Measurements from ENCODE around the gene WDFY2. TPM values are rescaled to one million over a fixed set of nuclear protein-coding genes. Genes with fewer than 3 reads are reported as not detected.
"Not testable (repeated sequence)": the region's sequence is repeated elsewhere in the genome, so short reads cannot be mapped to it uniquely, and the experiment has no call there.

The WDFY2 gene
- total RNA-seq, 1 experiment from 2014 or later = 4.1 TPM

GRCh38 chr13:51590971-51591627 is 6.8 kb downstream of the WDFY2 start:
- Histone ChIP-seq H3K4me2 (ENCODE audit: low read length) (peak overlapping the region; percentile 66), H3F3A (ENCODE audit: low read length, unreplicated experiment) (no peaks in the 10 kb centered on the region), H3K4me1 (ENCODE audit: insufficient read depth, low read length) (peaks cover 33% of the 10 kb centered on the region), H3K9me2 (replicated peaks; ENCODE audit: low read length) (no peaks in the 10 kb centered on the region), H3K36me3 (ENCODE audit: low read depth, low read length) (no peaks in the 10 kb centered on the region), H3K27me3 (ENCODE audit: low read length) (no peaks in the 10 kb centered on the region), H3K9me3 (ENCODE audit: low read length) (no peaks in the 10 kb centered on the region), H3K79me2 (ENCODE audit: low read length) (peaks cover 89% of the 10 kb centered on the region), H3K9ac (ENCODE audit: low read length) (no peak overlapping the region), H4K20me1 (ENCODE audit: low read length) (no peaks in the 10 kb centered on the region), H3K4me3 (ENCODE audit: low read length) (peak overlapping the region; percentile 32; the same call in 1 of the 2 replicates), H2AFZ (ENCODE audit: low read length) (no peak overlapping the region; the same call in 1 of the 2 replicates), H3K27ac (ENCODE audit: low read length) (peak overlapping the region; percentile 41)
- peak; percentile 68 for DNase-seq
- POLR2A ChIA-PET (ENCODE audit: unreplicated experiment) = interaction anchor here (0.5 kb wide), 1 partner anchor 156 kb away, joined by 3 read pairs; no protein-coding TSS in a partner anchor
- TF ChIP-seq CTCF (conservative IDR thresholded peaks at IDR 0.05; ENCODE audit: low read depth, low read length) (no peak), EZH2 (IDR thresholded peaks at IDR 0.05; ENCODE audit: low read length, unreplicated experiment) (no peak), EZH2phosphoT487 (IDR thresholded peaks at IDR 0.05; ENCODE audit: borderline replicate concordance, low read length) (no peak)
- peak; percentile 79 for ATAC-seq
- intact Hi-C loops (cut with micrococcal nuclease) = loop anchor here (5.0 kb wide), 1 partner anchor 191 kb away; no protein-coding TSS in a partner anchor
- BruUV-seq (replicated peaks) = no TSS peak
- CTCF ChIA-PET = interaction anchor here (1.5 kb wide), 1 partner anchor 207 kb away, joined by 4 read pairs; no protein-coding TSS in a partner anchor

GRCh38 chr13:51591938-51592337 is 7.7 kb downstream of the WDFY2 start:
- H3K36me3 ChIP-seq (ENCODE audit: low read depth, low read length); H3K4me3 ChIP-seq (ENCODE audit: low read length); H3K27me3 ChIP-seq (ENCODE audit: low read length); CTCF ChIA-PET; H3K9me2 ChIP-seq (replicated peaks; ENCODE audit: low read length); DNase-seq; ATAC-seq; BruUV-seq (replicated peaks); H4K20me1 ChIP-seq (ENCODE audit: low read length); H3F3A ChIP-seq (ENCODE audit: low read length, unreplicated experiment); POLR2A ChIA-PET (ENCODE audit: unreplicated experiment); H3K9me3 ChIP-seq (ENCODE audit: low read length); H2AFZ ChIP-seq (ENCODE audit: low read length); H3K9ac ChIP-seq (ENCODE audit: low read length): not testable (repeated sequence)
- Histone ChIP-seq H3K4me2 (ENCODE audit: low read length) (peak overlapping the region; percentile 66; the same call in 1 of the 2 replicates), H3K4me1 (ENCODE audit: insufficient read depth, low read length) (peaks cover 27% of the 10 kb centered on the region), H3K79me2 (ENCODE audit: low read length) (peaks cover 89% of the 10 kb centered on the region), H3K27ac (ENCODE audit: low read length) (peak overlapping the region; percentile 41; the same call in 1 of the 2 replicates)
- intact Hi-C loops (cut with micrococcal nuclease) = loop anchor here (5.0 kb wide), 1 partner anchor 190 kb away; no protein-coding TSS in a partner anchor

- Histone ChIP-seq H3F3A (ENCODE audit: low read length, unreplicated experiment) (no peaks in the 10 kb centered on the region), H3K9me3 (ENCODE audit: low read length) (no peaks in the 10 kb centered on the region), H3K9me2 (replicated peaks; ENCODE audit: low read length) (no peaks in the 10 kb centered on the region), H3K4me3 (ENCODE audit: low read length) (no peak overlapping the region), H2AFZ (ENCODE audit: low read length) (no peak overlapping the region), H3K36me3 (ENCODE audit: low read depth, low read length) (no peaks in the 10 kb centered on the region), H3K4me1 (ENCODE audit: insufficient read depth, low read length) (peaks cover 24% of the 10 kb centered on the region), H3K4me2 (ENCODE audit: low read length) (no peak overlapping the region), H3K79me2 (ENCODE audit: low read length) (peaks cover 83% of the 10 kb centered on the region), H3K27ac (ENCODE audit: low read length) (no peak overlapping the region), H4K20me1 (ENCODE audit: low read length) (no peaks in the 10 kb centered on the region), H3K9ac (ENCODE audit: low read length) (no peak overlapping the region), H3K27me3 (ENCODE audit: low read length) (no peaks in the 10 kb centered on the region)
- no peak for TF ChIP-seq EZH2 (IDR thresholded peaks at IDR 0.05; ENCODE audit: low read length, unreplicated experiment)
- no peak for DNase-seq
- POLR2A ChIA-PET (ENCODE audit: unreplicated experiment) = no interaction called here
- ATAC-seq = no peak
- intact Hi-C loops (cut with micrococcal nuclease) = loop anchor here (5.0 kb wide), 1 partner anchor 188 kb away; no protein-coding TSS in a partner anchor
- BruUV-seq (replicated peaks) = no TSS peak
- CTCF ChIA-PET = no interaction called here
Observed at GRCh38 chr13:51594432-51594831, 10.2 kb downstream of the WDFY2 start.

Data from PC-3 (cell line).